ENCODE measurements around the gene NR5A2.
"Not testable (repeated sequence)": the region's sequence is repeated elsewhere in the genome, so short reads cannot be mapped to it uniquely, and the experiment has no call there.

The NR5A2 gene

GRCh38 chr1:200165493-200166220 lies 138.1 kb downstream of the NR5A2 start:
- DNase-seq (ENCODE audit: low read depth): no peak

GRCh38 chr1:200166411-200166810 lies 138.9 kb downstream of the NR5A2 start:
- DNase-seq (ENCODE audit: low read depth): no peak

- no peak for DNase-seq (ENCODE audit: low read depth)
Observed at GRCh38 chr1:200168926-200169325, 141.4 kb downstream of the NR5A2 start.

- DNase-seq (ENCODE audit: low read depth): no peak
Observed at GRCh38 chr1:200172311-200172710, 144.8 kb downstream of the NR5A2 start.

GRCh38 chr1:200173097-200173618 lies 145.6 kb downstream of the NR5A2 start:
- no peak for DNase-seq (ENCODE audit: low read depth)

GRCh38 chr1:200174525-200175295 lies 147.2 kb downstream of the NR5A2 start:
- DNase-seq (ENCODE audit: low read depth): no peak

- DNase-seq (ENCODE audit: low read depth): no peak
Observed at GRCh38 chr1:200176181-200176580, 148.7 kb downstream of the NR5A2 start.

GRCh38 chr1:200176798-200177197 lies 149.3 kb downstream of the NR5A2 start:
- DNase-seq (ENCODE audit: low read depth): no peak

GRCh38 chr1:200178340-200178739 lies 150.8 kb downstream of the NR5A2 start:
- DNase-seq (ENCODE audit: low read depth): no peak

GRCh38 chr1:200179126-200179780 lies 151.7 kb downstream of the NR5A2 start:
- DNase-seq (ENCODE audit: low read depth): no peak

GRCh38 chr1:200179781-200180160 lies 152.3 kb downstream of the NR5A2 start:
- DNase-seq (ENCODE audit: low read depth): no peak

GRCh38 chr1:200180821-200181220 lies 153.3 kb downstream of the NR5A2 start:
- no peak for DNase-seq (ENCODE audit: low read depth)

- no peak for DNase-seq (ENCODE audit: low read depth)
Observed at GRCh38 chr1:200181861-200182260, 154.4 kb downstream of the NR5A2 start.

GRCh38 chr1:200182701-200183100 lies 155.2 kb downstream of the NR5A2 start:
- no peak for DNase-seq (ENCODE audit: low read depth)

GRCh38 chr1:200183637-200184036 lies 156.1 kb downstream of the NR5A2 start:
- no peak for DNase-seq (ENCODE audit: low read depth)

- no peak for DNase-seq (ENCODE audit: low read depth)
Observed at GRCh38 chr1:200184196-200184595, 156.7 kb downstream of the NR5A2 start.

GRCh38 chr1:200185191-200185590 lies 157.7 kb downstream of the NR5A2 start:
- DNase-seq (ENCODE audit: low read depth): not testable (repeated sequence)

- not testable (repeated sequence) for DNase-seq (ENCODE audit: low read depth)
Observed at GRCh38 chr1:200187332-200187731, 159.8 kb downstream of the NR5A2 start.

GRCh38 chr1:200191993-200192392 lies 164.5 kb downstream of the NR5A2 start:
- DNase-seq (ENCODE audit: low read depth): no peak

- no peak for DNase-seq (ENCODE audit: low read depth)
Observed at GRCh38 chr1:200194477-200194876, 167.0 kb downstream of the NR5A2 start.

GRCh38 chr1:200198236-200198635 lies 170.7 kb downstream of the NR5A2 start:
- DNase-seq (ENCODE audit: low read depth): no peak

- DNase-seq (ENCODE audit: low read depth): no peak
Observed at GRCh38 chr1:200205216-200205995, 177.9 kb downstream of the NR5A2 start.
